ENCODE data around the gene TMC1. TPM values are rescaled to one million over a fixed set of nuclear protein-coding genes. Genes with fewer than 3 reads are reported as not detected.

Gene TMC1
- total and polyA plus RNA-seq, 2 experiments from 2014 or later, result not detected

DNA sequence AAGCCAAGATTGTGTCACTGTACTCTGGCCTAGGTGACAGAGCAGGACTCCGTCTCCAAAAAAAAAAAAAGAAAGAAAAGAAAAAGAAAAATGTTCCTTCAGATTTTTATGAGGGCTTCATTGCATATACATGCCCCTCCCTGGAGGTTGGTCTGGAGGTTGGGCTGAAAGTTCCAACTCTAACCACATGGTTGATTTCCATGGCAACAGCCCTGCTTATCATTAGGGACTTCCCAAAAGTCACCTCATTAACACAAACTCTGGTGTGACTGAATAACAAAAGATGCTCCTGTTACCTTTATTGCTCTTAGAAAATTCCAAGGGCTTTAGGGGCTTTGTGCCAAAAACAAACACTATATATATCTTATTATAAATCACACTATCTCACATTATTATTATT, 113.8 kb downstream of the TMC1 start:
- Histone ChIP-seq H3K27me3 (no peaks in the 10 kb centered on the region), H3K27ac (no peak overlapping the region), H3K9me3 (ENCODE audit: low read depth) (no peaks in the 10 kb centered on the region), H3K4me1 (ENCODE audit: low read depth) (no peaks in the 10 kb centered on the region), H3K4me3 (no peak overlapping the region), H3K36me3 (no peaks in the 10 kb centered on the region)
- peak in 1 of 2 donors; percentile 3 for DNase-seq (ENCODE audit: low read depth in 1 of 2, low spot score in 1 of 2)
- TF ChIP-seq, protein P1, sequence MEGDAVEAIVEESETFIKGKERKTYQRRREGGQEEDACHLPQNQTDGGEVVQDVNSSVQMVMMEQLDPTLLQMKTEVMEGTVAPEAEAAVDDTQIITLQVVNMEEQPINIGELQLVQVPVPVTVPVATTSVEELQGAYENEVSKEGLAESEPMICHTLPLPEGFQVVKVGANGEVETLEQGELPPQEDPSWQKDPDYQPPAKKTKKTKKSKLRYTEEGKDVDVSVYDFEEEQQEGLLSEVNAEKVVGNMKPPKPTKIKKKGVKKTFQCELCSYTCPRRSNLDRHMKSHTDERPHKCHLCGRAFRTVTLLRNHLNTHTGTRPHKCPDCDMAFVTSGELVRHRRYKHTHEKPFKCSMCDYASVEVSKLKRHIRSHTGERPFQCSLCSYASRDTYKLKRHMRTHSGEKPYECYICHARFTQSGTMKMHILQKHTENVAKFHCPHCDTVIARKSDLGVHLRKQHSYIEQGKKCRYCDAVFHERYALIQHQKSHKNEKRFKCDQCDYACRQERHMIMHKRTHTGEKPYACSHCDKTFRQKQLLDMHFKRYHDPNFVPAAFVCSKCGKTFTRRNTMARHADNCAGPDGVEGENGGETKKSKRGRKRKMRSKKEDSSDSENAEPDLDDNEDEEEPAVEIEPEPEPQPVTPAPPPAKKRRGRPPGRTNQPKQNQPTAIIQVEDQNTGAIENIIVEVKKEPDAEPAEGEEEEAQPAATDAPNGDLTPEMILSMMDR (IDR thresholded peaks at IDR 0.05; ENCODE audit: low read depth, low read length), result no peak

DNA sequence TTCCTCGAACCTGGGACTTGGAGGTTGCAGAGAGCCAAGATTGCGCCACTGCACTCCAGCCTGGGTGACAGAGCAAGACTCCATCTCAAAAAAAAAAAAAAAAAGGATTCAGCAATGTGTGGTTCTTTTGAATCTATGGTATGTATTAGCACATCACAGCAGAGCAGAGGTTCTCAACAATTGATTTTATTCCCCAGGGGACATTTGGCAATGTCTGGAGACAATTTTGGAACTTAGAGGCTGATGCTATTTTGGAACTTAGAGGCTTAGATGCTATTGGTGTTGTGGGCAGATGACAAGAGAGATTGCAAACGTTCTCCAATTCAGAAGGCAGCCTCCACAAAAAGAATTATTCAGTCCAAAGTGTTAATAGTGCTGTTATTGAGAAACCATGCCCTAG, 115.2 kb downstream of the TMC1 start:
- Histone ChIP-seq H3K4me3 (no peak overlapping the region), H3K27ac (no peak overlapping the region)

DNA sequence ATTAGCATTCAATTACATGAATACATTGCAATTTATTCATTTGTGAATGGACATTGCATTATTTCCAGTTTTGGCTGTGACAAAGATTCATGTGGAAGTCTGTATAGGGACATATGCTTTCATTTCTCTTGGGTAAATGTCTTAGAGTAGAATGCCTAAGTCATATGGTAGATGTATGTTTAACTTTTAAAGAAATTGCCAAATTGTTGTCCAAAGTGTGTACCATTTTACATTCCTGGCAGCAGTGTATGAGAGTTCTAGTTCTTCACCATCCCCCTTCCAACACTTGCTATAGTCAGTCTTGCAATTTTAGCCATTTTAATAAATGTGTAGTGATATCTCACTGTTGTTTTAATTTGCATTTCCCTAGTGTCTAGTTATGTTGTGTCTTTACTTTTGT, 122.2 kb downstream of the TMC1 start:
- Histone ChIP-seq H3K27me3 (no peaks in the 10 kb centered on the region), H3K9me3 (ENCODE audit: low read depth) (no peaks in the 10 kb centered on the region), H3K36me3 (no peaks in the 10 kb centered on the region), H3K4me1 (ENCODE audit: low read depth) (no peaks in the 10 kb centered on the region), H3K27ac (no peak overlapping the region), H3K4me3 (no peak overlapping the region)
- DNase-seq (ENCODE audit: low read depth in 1 of 2, low spot score in 1 of 2), result no peak
- TF ChIP-seq, protein P1 (IDR thresholded peaks at IDR 0.05; ENCODE audit: low read depth, low read length), result no peak

More for the DNA sequence above, 115.2 kb downstream of the TMC1 start:
- no peaks in the 10 kb centered on the region for H3K9me3 ChIP-seq (ENCODE audit: low read depth)
- H3K27me3 ChIP-seq, result no peaks in the 10 kb centered on the region
- TF ChIP-seq, protein P1 (IDR thresholded peaks at IDR 0.05; ENCODE audit: low read depth, low read length), result no peak
- no peaks in the 10 kb centered on the region for H3K36me3 ChIP-seq
- no peaks in the 10 kb centered on the region for H3K4me1 ChIP-seq (ENCODE audit: low read depth)
- no peak for DNase-seq (ENCODE audit: low read depth in 1 of 2, low spot score in 1 of 2)

DNA sequence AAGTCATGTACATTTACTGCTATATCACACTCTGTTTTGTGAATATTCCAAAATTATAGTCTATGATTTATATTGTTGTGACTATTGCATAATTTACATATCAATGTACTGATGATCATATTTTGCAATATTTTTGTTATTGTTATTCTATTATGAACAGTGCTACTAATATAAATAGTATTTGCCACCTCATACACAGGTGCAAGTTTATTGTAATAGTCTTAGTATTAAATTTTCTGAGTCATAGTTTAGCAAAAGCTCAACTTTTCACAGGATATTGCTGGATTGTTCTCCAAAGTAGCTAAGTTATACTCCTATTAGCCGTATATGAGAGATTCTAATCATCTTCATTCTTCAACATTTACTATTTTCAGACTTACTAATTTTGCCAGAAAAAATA, 124.7 kb downstream of the TMC1 start:
- H3K9me3 ChIP-seq (ENCODE audit: low read depth), result no peaks in the 10 kb centered on the region
- no peaks in the 10 kb centered on the region for H3K27me3 ChIP-seq
- H3K27ac ChIP-seq, result no peak overlapping the region
- no peaks in the 10 kb centered on the region for H3K4me1 ChIP-seq (ENCODE audit: low read depth)
- no peaks in the 10 kb centered on the region for H3K36me3 ChIP-seq
- DNase-seq (ENCODE audit: low read depth in 1 of 2, low spot score in 1 of 2), result no peak
- TF ChIP-seq, protein P1 (IDR thresholded peaks at IDR 0.05; ENCODE audit: low read depth, low read length), result no peak
- H3K4me3 ChIP-seq, result no peak overlapping the region

DNA sequence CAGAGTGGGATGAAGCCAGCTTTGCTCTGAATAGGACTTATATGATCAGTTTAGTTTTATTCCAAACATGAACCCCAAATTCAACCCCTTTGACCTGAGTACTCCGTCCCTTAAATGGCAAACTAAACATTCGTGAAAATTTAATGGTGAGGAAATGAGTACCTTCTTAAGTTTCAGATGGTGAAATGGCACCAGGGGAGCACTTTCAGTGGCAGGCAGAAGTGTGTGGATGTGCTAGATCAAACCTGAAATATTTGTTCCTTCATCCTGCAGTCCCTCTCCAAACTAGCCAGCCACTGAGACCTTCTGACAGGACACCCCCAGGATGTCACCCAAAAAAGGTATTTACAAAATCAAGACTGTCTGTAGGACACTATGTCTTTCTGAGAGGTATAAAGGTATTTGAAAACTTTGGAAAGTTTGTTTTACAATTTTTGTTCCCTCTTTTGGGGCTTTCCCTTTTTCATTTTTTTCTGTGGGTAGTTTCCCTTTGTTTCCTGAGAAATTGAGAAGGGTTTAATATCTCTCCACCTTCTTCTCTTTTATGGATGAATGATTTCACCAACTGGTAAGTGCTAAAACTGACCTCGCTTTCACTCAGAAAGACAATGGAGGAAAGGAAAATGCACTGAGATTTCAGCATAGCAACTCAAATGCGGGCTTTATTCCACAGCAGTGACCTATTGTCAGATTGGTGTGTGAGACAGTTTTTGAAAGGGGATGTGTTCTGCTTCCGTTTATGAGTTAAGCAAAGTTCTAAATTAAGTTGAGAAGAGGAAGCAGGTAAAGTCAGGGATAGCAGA, 127.1 kb downstream of the TMC1 start:
- Histone ChIP-seq H3K27me3 (no peaks in the 10 kb centered on the region), H3K9me3 (ENCODE audit: low read depth) (no peaks in the 10 kb centered on the region), H3K4me1 (ENCODE audit: low read depth) (no peaks in the 10 kb centered on the region), H3K36me3 (no peaks in the 10 kb centered on the region), H3K27ac (no peak overlapping the region), H3K4me3 (no peak overlapping the region)
- TF ChIP-seq, protein P1 (IDR thresholded peaks at IDR 0.05; ENCODE audit: low read depth, low read length), result no peak
- no peak for DNase-seq (ENCODE audit: low read depth in 1 of 2, low spot score in 1 of 2)

All from cardiac muscle cell (in vitro differentiated cells and primary cell).